NCI-H345 (cell line): Measurements from ENCODE around the gene TUBGCP2.

Experiments
- DNase-seq: peaks from one replicate; lab custom pipeline; 2025; lab: John Stamatoyannopoulos, UW

The TUBGCP2 gene

DNA sequence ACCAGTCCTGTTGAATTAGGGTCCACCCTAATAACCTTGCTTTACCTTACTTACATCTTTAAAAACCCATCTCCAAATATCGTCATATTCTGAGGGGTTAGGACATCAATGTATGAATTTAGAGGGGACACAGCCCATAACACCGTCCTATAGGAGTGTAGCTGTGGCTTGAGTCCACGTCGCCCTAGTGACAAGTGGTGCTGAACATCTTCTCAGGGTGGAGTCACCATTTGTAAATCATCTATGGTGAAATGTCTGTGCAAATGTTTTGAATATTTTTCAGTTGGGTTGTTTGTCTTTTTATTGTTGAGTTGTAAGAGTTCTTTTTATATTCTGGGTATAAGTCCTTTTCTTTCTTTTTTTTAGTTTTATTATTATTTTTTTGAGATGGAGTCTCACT is 33.3 kb upstream of the TUBGCP2 start:
- no peak for DNase-seq

DNA sequence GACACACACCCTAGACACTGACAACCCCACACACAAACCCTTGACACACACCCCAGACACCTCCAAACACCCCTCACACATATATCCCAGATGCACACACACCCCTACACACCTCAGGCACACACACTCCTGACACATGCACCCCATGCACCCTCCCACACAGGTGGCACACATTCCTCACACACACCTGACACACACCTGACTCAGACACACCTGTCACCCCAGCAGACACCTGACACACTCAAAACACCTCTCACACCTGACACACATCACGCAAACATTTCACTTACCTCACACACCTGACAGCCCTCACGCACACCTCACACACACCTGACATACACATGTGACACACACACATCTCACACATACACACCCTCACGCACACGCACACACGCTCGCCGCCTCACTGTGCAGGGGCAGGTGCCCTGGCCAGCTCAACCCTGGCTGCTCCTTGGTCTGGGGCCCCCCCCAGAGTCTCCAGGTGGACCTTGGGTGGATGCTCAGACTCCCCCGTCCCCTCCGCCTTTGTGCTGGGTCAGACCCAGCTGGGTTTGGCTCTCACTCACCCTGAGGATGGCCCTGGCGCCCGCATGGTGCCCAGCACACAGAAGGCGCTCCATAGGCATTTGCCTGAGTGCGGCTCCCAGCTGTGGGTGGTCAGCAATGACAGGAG is 31.2 kb upstream of the TUBGCP2 start:
- DNase-seq, result no peak

DNA sequence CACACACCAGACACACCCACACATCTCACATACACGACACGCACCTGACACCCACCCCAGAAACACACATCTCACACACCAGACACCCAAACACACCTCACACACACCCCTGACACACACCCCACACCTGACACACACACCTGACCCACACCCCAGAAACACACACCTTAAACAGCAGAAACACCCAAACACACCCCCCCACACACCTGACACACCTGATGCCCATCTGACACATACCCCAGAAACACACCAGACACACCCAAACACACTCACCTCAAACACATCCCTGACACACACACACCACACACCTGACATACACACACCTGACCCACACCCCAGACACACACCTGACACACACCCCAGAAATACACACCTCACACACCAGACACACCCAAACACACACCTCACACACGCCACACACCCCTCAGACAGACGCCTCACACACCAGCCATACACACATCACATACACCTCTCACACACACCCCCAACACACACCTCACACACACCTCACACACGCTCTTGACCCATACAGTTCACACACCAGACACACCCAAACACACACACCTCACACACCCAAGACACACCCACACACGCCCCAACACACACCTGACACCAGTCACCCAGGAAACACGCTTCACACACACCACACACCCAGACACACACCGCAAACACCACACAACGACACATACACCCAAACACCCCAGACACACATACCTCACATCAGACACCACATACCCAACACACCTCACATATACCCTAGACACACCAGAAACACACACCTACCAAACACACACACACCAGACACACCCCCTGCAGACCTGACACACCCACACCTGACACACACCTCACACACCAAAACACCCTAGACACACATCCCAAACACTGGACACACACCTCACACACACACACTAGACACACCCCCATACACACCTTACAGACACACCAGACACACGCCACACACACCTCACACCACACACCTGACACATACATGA is 29.7 kb upstream of the TUBGCP2 start:
- no peak for DNase-seq

DNA sequence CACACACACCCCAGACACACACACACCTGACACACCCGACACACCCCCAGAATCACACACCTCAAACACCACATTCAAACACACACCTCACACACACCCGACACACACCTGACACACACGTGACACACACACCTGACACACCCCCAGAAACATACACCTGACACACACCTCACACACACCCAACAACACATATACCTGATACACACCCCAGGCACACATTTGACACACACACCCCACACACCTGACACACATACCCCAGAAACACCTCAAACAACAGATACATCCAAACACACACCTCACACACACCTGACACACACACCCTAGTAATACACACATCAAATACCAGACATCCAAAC is 28.7 kb upstream of the TUBGCP2 start:
- no peak for DNase-seq

DNA sequence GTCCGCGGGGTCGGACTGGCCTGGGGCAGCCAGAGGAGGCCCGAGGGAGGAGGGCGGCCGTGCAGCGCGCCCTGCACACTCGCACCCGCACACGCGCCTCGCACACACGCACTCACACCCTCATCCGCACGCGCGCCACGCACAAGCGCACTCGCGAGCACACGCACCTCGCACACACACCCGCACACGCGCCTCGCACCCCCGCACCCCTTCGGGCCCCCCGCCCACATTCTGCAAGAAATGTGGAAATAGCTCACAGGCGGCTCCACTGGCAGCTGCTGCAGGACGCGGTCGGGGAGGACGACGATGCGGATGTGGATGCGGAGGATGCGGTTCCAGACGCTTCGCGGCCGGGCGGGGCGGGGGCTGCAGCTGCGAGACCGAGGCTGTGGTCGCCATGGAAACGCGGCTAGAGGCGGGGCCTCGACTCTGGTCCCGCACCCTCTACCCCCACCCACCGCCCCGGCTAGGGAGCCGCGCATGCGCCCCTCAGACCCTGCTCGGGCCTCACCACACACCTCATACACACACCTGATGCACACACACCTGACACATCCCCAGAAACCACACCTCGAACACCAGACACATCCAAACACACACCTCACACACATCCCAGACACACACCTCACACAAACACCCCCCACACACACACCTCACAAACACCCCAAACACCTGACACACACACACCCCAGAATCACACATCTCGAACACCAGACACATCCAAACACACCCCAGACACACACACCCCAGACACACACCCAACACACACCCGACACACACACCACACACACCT is 28.1 kb upstream of the TUBGCP2 start, which contains the start of gene CALY:
TSS of gene CALY (minus strand) at position 320 of the 793 bp plus-strand sequence. CDS start 7,907 bp downstream, outside the sequence.
- peak; percentile 60 for DNase-seq

DNA sequence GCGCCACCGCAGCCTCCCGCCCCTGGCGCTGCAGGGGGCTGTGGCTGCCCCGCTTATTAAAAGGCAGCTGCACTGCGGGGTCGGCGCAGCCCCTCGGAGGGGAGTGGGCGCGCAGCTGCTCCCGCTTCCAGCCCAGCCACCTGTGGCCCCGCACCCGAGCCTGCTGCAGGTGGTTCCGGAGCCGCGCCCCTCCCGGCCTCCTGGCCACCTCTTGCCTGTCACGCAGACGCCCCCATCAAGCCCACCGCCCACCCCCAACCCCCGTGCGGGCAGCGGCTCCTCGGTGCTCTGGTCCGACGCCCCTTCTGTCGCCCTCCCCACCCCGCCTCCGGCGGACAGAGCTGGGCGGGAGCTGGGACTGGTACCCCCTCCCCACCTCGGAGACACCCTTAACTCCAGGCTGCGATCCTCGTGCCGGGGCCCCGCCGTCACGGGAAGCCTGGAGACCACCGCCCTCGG is 27.5 kb upstream of the TUBGCP2 start:
- no peak for DNase-seq

DNA sequence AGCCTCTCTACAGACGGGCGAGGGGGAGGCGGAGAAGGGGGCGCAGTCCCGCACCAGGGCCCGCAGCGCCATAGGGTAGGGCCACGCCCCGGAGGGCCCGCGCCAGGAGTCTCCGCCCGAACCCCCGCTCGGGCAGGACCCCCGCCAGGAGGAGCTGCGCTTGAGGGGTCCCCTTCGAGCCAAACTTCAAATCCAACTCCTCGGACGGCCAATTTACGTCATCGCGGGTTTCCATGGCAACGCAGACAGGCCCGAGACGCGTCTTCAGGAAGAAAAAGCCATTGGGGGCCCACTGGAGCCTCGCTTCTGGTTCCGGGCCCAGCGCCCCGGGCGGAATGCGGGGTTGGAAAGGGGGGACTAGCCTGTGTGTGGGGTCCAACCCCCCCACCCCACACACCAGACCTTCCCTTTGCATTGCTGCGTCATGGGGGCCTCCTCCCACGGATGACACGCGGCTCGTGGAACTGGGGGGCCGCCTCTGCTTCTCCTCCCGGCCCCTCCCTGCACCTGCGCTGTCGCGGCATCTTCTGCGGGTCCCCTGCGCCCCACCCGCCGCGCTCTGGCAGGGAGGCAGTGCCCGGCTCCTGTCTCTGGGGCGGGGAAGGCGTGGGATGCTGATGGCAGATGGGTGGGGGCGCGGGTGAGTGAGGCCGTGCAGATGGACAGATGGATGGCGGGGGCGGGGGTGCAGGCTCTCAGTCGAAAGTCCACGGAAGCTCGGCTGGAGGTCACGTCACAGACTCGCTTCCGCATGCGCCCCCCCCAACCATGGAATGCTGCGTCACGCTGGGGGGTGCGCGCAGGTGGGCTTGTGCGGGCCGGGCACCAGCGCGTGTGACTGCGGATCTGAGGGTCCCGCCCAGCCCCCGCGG is 26.8 kb upstream of the TUBGCP2 start:
- DNase-seq, result no peak

DNA sequence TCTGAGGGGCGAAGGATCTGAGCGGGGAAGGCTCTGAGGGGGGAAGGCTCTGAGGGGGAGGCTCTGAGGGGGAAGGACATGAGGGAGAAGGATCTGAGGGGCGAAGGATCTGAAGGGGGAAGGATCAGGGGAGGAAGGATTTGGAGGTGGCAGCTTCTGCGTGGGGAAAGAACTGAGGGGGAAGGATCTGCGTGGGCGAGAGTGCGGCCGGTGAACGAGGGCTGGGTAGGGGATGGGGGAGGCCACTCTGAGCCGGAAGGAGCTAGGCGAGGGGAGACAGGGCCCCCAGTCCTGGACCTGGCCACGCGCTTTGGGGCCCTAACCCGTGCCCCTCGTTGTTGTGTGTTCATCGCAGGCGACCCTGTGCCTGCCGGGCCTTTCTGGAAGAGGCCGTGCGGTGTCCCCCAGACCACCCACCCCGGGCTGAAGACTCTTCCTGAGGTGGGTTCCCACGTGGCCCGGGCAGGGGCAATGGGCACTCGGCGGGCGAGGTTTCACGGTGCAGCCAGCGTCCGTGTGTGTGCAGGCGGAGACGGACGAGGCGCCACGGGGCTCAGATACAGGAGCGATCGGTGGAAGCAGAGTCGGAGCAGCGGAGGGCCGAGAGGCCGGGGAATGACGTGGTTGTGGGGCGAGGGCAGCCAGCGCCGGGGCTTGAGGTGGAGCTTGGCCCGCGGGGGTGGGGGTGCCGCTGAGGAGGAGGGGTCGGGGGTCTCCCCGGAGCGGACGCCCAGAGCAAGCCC is 26.0 kb upstream of the TUBGCP2 start:
- no peak for DNase-seq

DNA sequence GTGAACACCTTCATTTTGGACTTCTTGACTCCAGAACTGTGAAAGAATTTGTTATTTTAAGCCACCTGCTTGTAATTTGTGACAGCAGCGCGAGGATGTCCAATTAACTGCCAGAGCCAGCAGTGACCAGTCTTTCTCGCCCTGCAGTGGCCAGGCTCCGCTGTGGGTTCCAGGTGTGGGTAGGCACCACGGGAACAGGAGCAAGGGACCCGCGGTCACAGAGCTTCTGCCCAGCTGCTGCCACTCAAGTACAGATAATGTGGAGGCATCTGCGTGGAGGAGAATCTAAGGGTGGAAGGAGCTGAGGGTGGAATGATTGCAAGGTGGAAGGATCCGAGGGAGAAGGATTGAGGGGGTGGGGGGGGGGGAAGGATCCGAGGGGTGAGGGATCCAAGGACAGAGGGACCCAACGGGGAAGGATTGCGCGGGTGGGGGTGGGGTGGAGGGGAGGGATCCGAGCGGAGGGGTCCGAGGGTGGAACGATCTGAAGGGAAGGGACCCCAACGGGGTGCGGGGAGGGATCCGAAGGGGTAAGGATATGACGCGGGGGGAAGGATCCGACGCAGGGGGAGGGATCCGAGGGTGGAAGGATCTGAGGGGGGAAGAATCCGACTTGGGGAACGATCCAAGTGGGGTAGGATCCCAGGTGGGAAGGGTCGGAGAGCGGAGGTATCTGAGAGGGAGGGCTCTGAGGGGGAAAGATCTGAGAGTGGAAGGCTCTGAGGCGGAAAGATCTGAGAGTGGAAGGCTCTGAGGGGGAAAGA is 24.4 kb upstream of the TUBGCP2 start:
- no peak for DNase-seq

DNA sequence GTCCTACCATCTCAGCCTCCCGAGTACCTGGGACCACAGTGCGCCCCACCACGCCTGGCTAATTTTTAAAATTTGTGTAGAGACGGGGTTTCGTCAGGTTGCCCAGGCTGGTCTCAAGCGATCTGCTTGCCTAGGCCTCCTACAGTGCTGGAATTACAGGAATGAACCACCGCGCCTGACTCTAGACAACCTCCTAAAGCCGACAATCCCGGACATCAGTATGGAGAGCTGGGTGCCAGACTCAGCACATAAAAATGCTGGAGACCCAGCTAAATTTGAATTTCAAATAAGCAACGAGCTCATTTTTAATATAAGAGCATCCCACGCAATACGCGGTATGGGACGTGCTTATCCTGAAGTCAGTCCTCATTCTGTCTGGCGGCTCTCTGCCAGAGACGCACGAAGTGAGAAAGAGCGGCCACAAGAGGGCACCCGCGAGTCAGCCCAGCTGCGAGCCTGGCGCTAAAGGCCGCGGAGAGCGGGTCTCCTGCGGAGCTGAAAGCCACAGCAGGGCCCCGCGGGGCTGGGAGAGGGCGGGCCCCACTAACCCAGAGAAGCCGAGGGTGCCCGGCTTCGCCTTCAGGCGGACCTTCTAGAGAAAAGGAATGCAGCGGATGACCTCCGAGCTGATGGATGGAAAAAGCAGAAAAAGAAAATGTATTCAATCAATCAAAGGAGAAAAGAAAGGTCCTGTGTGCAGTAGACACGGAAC is 21.0 kb upstream of the TUBGCP2 start:
- peak; percentile 80 for DNase-seq

DNA sequence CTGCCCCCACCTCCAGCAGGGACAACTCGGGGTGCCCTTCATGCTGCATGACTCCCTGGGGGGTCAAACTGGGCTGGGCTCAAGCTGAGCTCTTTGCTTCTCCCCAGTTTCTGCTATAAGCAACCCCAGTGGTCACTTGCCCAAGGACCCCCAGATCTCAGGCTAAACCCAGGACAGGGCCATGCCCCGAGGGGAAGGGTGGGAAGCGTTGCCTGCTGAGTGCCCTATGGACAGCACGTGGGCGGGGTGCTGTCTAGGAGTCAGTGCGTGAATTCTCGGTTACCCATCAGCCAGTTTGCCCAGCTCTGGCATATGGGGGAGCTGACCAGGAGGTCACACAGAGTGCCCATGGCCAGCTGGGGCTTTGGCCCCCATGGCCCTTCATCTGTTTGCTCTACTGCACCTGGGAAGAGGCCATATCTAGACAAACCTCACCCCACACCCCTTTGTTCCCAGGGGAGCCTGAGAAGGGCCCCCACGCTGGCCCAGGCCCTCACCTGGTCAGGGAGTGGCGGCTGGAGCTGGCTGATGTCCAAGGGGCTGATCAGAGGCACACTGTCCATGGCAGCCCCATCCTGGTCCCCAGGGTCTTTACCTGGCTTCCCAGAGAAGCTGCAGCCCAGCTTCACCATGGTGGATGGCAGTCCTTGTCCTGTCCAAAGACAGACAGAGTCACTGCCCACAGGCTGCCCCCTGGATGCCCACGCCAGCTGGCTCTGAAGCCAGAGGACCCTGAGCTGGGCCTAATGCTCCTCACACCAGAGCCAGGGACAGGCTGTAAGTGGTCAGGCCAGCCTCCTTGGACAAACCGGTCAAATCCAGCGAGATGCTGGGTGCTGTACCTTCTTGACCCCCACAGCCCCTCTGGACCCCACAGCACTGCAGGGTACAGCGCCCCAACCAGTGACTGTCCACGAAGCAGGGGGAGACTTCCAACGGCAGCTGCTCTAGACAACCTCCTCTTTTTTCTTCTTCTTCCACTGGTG is 20.0 kb upstream of the TUBGCP2 start:
- no peak for DNase-seq

DNA sequence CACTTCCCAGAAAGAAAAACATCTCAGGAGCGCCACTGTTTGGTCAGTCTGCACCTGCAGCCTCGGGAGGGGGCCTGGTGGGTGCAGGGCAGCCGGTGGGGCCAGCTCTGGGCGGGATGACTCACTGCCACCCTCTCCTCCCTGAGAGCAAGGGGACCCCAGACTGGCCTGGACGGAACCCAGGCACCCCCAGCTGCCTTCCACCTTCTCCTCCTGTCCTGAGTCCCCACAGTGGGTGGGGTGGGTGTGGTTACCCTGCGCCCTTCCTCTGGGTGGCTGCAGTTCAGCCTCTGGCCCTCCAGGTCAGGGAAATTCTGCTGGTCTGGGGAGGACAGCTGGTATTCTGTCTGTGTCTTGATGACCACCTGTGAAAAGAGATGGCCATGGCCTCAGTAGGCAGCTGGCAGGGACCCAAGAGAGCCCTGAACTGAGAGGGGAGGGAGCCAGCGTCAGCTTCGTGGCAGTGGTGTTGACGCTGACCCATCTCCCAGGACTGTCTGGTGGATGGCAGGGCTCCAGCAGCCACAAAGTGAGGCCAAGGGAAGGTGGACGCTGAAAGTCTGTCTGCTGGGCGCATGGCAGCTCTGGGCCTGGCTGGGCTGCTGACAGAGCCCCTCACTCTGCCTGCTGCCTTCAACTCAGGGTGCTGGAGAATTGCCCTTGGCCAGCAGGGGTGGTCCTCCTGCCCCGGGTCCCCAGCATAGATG is 19.1 kb upstream of the TUBGCP2 start:
- DNase-seq, result no peak

DNA sequence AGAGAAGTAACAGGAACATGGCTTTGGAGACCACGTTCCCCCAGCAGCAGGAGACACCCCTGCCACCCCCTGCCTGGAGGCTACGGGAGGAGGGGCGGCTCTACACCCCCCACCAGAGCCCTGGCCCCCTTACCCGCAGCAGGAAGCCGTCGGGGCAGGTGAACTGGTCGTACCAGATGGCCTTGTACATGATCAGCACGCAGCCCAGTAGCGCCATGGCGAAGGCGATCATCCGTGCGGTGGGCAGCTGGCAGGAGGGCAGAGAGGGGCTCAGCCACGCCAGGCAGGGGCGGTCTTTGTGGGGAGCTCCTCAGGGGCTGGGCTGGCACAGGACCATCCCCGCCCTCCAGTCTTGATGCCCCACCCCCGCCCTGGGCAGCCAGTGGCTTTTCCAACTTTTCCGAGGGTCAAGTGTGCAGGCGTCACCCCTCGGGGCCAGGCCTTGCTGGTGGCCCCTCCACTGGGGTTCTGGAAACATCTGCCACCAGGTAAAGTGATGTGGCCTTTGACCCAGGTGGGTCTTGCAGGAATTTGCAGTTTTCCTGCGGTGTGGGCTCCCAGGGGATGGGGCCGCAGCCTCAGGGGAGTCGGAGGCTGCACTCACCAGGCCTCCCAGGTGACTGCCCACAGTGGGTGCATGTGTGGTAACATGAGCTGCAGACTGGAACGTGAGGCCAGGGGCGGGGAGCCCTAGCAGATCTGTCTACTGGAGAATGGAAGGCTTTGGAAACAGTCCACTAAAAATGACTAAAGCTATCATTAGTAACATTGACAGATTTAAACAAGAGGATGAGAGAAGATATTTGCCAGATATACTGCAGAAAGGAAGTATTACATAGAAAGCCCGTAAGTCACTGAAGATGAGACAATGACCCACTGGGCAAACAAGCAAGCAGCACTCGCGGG is 18.3 kb upstream of the TUBGCP2 start:
- DNase-seq, result no peak

DNA sequence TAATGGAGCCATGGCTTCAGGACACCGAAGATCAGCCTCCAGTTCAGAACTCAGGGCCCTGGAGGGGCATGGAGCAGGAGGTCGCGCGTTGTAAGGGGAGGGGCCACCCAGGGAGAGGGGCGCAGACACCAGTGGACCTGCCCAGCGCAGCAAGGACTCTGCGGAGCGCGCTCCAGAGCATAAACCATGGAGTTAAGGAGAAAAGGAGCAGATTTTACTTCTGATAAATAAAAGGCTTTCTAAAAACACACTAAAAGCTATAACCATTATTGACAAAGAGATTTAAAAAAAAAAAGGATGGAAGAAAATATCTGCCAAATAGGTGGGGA is 17.5 kb upstream of the TUBGCP2 start:
- DNase-seq, result no peak

DNA sequence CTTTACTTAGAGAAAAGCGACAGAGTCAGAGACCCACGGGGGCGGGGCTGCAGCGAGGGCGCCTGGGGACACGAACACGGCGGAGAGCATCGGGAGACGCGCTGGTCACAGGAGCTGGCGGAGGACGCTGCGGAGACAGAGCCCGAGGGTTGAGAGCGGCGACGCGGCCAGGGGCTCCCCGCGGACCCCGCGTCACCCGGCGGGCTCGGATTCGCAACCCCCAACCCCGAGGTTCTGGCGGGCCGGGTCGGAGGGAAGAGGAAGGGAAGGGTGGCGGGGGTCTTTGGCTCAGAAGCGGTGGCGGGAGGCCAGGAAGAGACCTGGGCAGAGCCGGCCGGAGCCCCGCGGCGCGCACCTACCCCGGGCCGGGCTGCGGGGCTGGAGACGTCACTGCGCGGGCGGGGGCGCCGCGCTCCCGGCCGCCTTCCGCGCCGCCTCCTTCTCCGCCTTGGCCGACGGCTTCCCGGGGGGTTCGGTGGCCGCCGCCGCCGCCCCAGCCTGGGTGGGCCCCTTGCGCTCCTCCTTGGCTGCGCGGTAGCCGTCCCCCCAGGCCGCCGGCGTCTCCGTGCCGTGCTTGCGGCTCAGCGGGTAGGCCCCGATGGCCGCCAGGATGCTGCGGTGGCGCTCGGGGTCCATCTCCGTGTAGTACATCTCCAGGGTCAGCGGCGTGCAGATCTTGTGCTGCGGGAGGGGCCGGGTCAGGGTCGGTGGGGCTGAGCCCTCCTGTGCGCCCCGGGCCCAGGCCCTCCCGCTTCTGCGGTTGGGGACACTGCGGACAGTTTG is 17.0 kb upstream of the TUBGCP2 start:
- no peak for DNase-seq

DNA sequence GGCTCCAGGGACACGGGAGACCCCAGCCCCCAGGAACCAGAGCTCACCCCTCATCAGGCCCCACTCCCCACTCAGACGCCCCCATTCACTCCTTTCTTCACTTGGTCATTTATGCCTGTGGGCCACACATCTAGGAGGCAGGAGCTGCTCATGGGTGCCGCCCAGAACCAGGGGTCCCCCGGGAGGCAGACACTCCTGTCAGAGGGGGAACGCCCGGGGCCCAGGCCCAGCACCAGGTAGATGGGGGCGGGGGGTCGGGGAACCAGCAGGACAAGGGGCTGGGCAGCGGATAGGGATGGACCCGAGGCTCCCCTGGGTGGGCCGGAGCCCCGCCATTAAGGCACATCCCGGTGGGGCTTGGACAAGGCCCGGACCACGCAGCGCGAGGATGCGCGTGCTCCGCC is 16.2 kb upstream of the TUBGCP2 start:
- no peak for DNase-seq
